Uterus (tissue), 2 donors: ENCODE measurements around the gene CDC123.

Source experiments
- CTCF ChIP-seq, 4 experiments: fragments of 200-600 bp in 2 of 4; fragments of 450-650 bp in 2 of 4; sonication (generic) in 2 of 4; IDR thresholded peaks; one replicate each; pipeline ENCODE4 v1.5.1; 2016 to 2019; ENCODE audit warnings: antibody characterized with exemption in 4 of 4, mild to moderate bottlenecking in 2 of 4, moderate library complexity in 1 of 4
- POLR2A ChIP-seq, 2 donors: fragments of 450-650 bp; IDR thresholded peaks; one replicate each; pipeline ENCODE4 v1.6.1; 2016; ENCODE audit warnings: antibody characterized with exemption in 2 of 2, mild to moderate bottlenecking in 1 of 2, moderate library complexity in 1 of 2

GRCh38 chr10:12235796-12236195 is 39.8 kb downstream of the CDC123 start:
- TF ChIP-seq POLR2A (IDR thresholded peaks at IDR 0.05) (no peak), CTCF (IDR thresholded peaks at IDR 0.05) (no peak)
